ENCODE measurements around the gene TRAPPC2.
"Not testable (repeated sequence)": the region's sequence is repeated elsewhere in the genome, so short reads cannot be mapped to it uniquely, and the experiment has no call there.

TRAPPC2 gene

GRCh38 chrX:13679700-13680099 lies 54.7 kb downstream of the TRAPPC2 start:
- H3K4me3 Mint-ChIP-seq; H3K36me3 Mint-ChIP-seq; H3K9me3 Mint-ChIP-seq; H3K4me1 Mint-ChIP-seq; H3K27ac Mint-ChIP-seq; DNase-seq (ENCODE audit: low spot score in 2 of 2); ATAC-seq: not testable (repeated sequence)

- H3K36me3 Mint-ChIP-seq = no peaks in the 10 kb centered on the region
- no peak overlapping the region for H3K4me3 Mint-ChIP-seq
- no peak overlapping the region for H3K27ac Mint-ChIP-seq
Measured at GRCh38 chrX:13676885-13677284, 57.5 kb downstream of the TRAPPC2 start.

GRCh38 chrX:13673016-13673415 lies 61.4 kb downstream of the TRAPPC2 start:
- DNase-seq (ENCODE audit: low spot score in 2 of 2) = no peak
- Mint-ChIP-seq H3K4me1 (peaks cover 14% of the 10 kb centered on the region), H3K9me3 (no peaks in the 10 kb centered on the region), H3K36me3 (no peaks in the 10 kb centered on the region), H3K4me3 (no peak overlapping the region), H3K27ac (no peak overlapping the region)
- no peak for ATAC-seq

More at GRCh38 chrX:13676885-13677284, 57.5 kb downstream of the TRAPPC2 start:
- DNase-seq (ENCODE audit: low spot score in 2 of 2) = no peak
- Mint-ChIP-seq H3K4me1 (no peaks in the 10 kb centered on the region), H3K9me3 (no peaks in the 10 kb centered on the region)
- no peak for ATAC-seq

- Mint-ChIP-seq H3K4me3 (peak overlapping the region; percentile 60), H3K27ac (peak overlapping the region; percentile 89), H3K36me3 (no peaks in the 10 kb centered on the region), H3K9me3 (no peaks in the 10 kb centered on the region), H3K4me1 (peaks cover 14% of the 10 kb centered on the region)
- DNase-seq (ENCODE audit: low spot score in 2 of 2) = no peak
- ATAC-seq = no peak
Measured at GRCh38 chrX:13670197-13670596, 64.2 kb downstream of the TRAPPC2 start.

- Mint-ChIP-seq H3K4me3 (peak overlapping the region; percentile 60), H3K27ac (peak overlapping the region; percentile 89), H3K4me1 (peaks cover 14% of the 10 kb centered on the region)
- not testable (repeated sequence) for DNase-seq (ENCODE audit: low spot score in 2 of 2); H3K36me3 Mint-ChIP-seq; ATAC-seq; H3K9me3 Mint-ChIP-seq
Measured at GRCh38 chrX:13669755-13670154, 64.7 kb downstream of the TRAPPC2 start.

GRCh38 chrX:13669246-13669737 lies 65.1 kb downstream of the TRAPPC2 start:
- peaks cover 14% of the 10 kb centered on the region for H3K4me1 Mint-ChIP-seq
- H3K4me3 Mint-ChIP-seq = peak overlapping the region; percentile 60
- ATAC-seq (peak; percentile 90), DNase-seq (ENCODE audit: low spot score in 2 of 2) (peak in 1 of 2 donors; percentile 76)
- no peaks in the 10 kb centered on the region for H3K36me3 Mint-ChIP-seq
- H3K27ac Mint-ChIP-seq = peak overlapping the region; percentile 89
- H3K9me3 Mint-ChIP-seq = no peaks in the 10 kb centered on the region

- no peak overlapping the region for H3K4me3 Mint-ChIP-seq
- no peaks in the 10 kb centered on the region for H3K9me3 Mint-ChIP-seq
- DNase-seq (ENCODE audit: low spot score in 2 of 2) (no peak), ATAC-seq (no peak)
- H3K27ac Mint-ChIP-seq = no peak overlapping the region
- H3K4me1 Mint-ChIP-seq = peaks cover 14% of the 10 kb centered on the region
- peaks cover 6% of the 10 kb centered on the region for H3K36me3 Mint-ChIP-seq
Measured at GRCh38 chrX:13667919-13668318, 66.5 kb downstream of the TRAPPC2 start.

GRCh38 chrX:13666836-13667235 lies 67.6 kb downstream of the TRAPPC2 start:
- H3K4me3 Mint-ChIP-seq = no peak overlapping the region
- H3K4me1 Mint-ChIP-seq = peaks cover 14% of the 10 kb centered on the region
- H3K9me3 Mint-ChIP-seq = no peaks in the 10 kb centered on the region
- ATAC-seq (no peak), DNase-seq (ENCODE audit: low spot score in 2 of 2) (no peak)
- H3K36me3 Mint-ChIP-seq = peaks cover 8% of the 10 kb centered on the region
- H3K27ac Mint-ChIP-seq = no peak overlapping the region

- DNase-seq (ENCODE audit: low spot score in 2 of 2) (no peak), ATAC-seq (no peak)
- Mint-ChIP-seq H3K27ac (no peak overlapping the region), H3K36me3 (peaks cover 22% of the 10 kb centered on the region), H3K9me3 (no peaks in the 10 kb centered on the region), H3K4me3 (no peak overlapping the region), H3K4me1 (peaks cover 1% of the 10 kb centered on the region)
Measured at GRCh38 chrX:13664020-13664419, 70.4 kb downstream of the TRAPPC2 start.

GRCh38 chrX:13662355-13662791 lies 72.0 kb downstream of the TRAPPC2 start:
- peak overlapping the region; percentile 71 for H3K27ac Mint-ChIP-seq

More at GRCh38 chrX:13662355-13662791, 72.0 kb downstream of the TRAPPC2 start:
- ATAC-seq (no peak), DNase-seq (ENCODE audit: low spot score in 2 of 2) (no peak)
- H3K4me1 Mint-ChIP-seq = peaks cover 9% of the 10 kb centered on the region
- peaks cover 22% of the 10 kb centered on the region for H3K36me3 Mint-ChIP-seq
- peak overlapping the region; percentile 39 for H3K4me3 Mint-ChIP-seq
- no peaks in the 10 kb centered on the region for H3K9me3 Mint-ChIP-seq

Data from stimulated activated effector memory CD8-positive, alpha-beta T cell treated with anti-CD3 and anti-CD28 coated beads, Interleukin-12 subunit alpha, Interleukin-12 subunit beta, amount 100 ng/mL, for 72 hours (primary cell).